ENCODE measurements around the gene RFNG.

The RFNG gene

DNA sequence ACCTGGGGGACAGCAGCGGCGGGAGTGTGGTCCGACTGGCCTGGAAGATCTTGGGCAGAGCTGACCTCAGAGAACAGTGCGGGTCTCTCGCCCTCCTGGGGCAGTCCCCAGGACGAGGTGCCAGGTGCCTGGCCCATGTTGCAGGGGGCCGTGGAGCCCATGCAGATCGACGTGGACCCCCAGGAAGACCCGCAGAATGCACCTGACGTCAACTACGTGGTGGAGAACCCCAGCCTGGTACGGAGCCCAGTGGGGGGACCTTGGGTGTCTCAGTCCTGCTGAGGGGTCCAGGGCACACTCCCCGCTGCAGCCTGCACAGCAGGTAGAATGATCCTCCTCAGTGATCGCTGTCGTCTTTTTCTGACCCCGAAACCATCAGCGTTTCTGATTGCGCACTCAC, 1.5 kb upstream of the RFNG start:
- peaks cover 8% of the 10 kb centered on the region for H3K4me1 Mint-ChIP-seq
- peaks cover 5% of the 10 kb centered on the region for H3K36me3 Mint-ChIP-seq
- H3K27me3 Mint-ChIP-seq, result no peaks in the 10 kb centered on the region
- H3K4me3 Mint-ChIP-seq, result peak overlapping the region; percentile 66
- no peaks in the 10 kb centered on the region for H3K9me3 Mint-ChIP-seq
- H3K27ac Mint-ChIP-seq, result no peak overlapping the region
- DNase-seq (ENCODE audit: low spot score in 2 of 2), result no peak
- no peak for ATAC-seq (ENCODE audit: low read depth)

DNA sequence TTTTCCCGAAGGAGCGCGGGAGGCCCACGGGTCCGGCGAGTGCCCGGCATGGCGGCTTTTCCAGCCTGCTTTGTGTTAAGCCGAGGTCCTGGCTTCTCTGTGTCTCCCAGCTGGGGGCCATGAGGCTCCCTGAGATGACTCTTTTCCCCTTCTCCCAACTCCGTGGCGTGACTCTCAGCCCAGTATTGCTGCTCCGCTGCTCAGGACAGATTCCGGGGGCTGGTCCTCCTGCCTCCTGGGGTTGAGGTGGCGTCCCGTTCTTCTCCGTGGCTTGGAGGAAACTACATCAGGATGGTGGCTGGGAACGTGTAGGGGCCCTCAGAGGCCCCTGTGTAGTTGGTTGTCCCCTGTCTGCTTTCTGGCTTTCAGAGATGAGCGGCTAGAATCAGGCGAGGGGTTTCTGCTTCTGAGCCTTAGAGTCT, 1.0 kb upstream of the RFNG start:
- DNase-seq (ENCODE audit: low spot score in 2 of 2) (no peak), ATAC-seq (ENCODE audit: low read depth) (no peak)
- Mint-ChIP-seq H3K9me3 (no peaks in the 10 kb centered on the region), H3K4me3 (peak overlapping the region; percentile 66), H3K4me1 (peaks cover 8% of the 10 kb centered on the region), H3K27ac (no peak overlapping the region), H3K27me3 (no peaks in the 10 kb centered on the region), H3K36me3 (peaks cover 6% of the 10 kb centered on the region)

DNA sequence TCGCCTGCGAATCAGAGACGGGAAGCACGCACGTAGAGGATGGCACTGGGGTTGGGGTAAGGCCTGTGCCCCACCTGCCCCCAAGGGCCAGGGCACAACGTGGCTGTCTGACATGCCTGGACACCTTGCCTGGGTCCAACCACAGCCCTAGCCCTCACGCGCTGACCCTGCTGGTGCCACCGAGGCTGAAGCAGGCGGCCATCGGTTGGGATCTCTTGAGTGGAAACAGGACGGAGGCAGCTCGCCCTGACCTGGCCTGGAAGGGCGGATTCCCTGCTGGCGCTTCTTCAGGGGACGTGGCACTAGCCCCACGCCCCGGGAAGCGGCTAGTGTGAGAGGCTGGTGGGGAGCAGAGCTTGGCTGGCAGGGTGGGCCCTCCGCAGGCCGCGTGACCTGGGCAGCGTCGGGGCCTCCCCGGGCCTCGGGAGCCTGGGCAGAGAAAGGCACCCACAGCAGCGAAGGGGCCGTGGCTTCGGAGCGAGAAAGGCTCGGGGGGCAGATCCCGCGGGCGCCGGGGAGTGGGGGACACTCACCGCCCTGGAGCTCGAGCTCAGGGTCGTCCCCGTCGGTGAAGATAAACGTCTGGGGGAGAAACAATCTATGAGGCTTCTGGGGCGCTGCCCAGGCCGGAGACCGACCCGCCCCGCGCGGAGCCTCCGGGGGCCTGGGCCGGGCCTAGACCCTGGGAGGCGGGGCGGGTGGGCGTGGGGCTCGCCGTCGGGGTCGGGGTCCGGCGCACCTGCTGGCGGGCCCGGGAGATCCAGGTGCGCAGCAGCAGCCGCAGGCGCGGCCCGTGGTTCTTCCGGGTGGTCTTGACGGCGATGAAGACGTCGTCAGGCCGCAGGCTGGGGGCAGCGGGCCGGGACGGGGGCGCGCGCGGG, 610 bp downstream of the RFNG start:
- DNase-seq (ENCODE audit: low spot score in 2 of 2) (no peak), ATAC-seq (ENCODE audit: low read depth) (peak; percentile 12)
- Mint-ChIP-seq H3K9me3 (no peaks in the 10 kb centered on the region), H3K4me3 (peak overlapping the region; percentile 92), H3K36me3 (peaks cover 10% of the 10 kb centered on the region), H3K4me1 (peaks cover 8% of the 10 kb centered on the region), H3K27ac (peak overlapping the region; percentile 86), H3K27me3 (no peaks in the 10 kb centered on the region)

DNA sequence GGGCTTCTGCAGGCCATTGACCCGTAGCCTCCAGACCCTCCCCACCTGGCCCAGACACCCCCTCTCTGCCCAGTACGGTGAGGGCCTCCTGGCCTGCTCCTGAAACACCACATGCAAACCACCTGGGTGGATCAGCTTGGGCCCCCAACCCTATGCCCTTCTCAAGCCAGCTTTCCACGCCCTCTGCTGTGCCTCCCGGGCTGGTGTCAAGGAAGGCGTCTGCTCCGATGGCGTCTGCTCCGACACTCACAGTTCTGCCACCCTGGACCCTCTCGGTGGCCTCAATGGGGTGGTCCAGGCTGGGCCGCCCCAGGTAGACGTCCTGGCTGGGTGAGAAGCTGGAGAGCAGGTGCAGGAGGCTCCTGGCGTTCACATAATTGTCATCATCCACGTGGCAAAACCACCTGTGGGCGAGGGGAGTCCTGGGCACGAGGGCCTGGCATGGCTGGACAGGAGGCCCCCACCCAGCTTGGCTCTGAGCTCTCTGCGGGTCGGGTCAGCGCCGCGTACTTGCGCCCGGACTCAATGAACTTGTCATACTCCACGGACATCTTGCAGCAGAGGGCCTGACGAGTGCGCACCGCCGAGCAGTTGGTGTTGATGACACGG, 1.4 kb downstream of the RFNG start:
- Mint-ChIP-seq H3K4me3 (peak overlapping the region; percentile 92), H3K27me3 (no peaks in the 10 kb centered on the region), H3K4me1 (peaks cover 8% of the 10 kb centered on the region), H3K9me3 (no peaks in the 10 kb centered on the region), H3K27ac (peak overlapping the region; percentile 86), H3K36me3 (peaks cover 10% of the 10 kb centered on the region)
- no peak for DNase-seq (ENCODE audit: low spot score in 2 of 2)
- ATAC-seq (ENCODE audit: low read depth), result no peak

DNA sequence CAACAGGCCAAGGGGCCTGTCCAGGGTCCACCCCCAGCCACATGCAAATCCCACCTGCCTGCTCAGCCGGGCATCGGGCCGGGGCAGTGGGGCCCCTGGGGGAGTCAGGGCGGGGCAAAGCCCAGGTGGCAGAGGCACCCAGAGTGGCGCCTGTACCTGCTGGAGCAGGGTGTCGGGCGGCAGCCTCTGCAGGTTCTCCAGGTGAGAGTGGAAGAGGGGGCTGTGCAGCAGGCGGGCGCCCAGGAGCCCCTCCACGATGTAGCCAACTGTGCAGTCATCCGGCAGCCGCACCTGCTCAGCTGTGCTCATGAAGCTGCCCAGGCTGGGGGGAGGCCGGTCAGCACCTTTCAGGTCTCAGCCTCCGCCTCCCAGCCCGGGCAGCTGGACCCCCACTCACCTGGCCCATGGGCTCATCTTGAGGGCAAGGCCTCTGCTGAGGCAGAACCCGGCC, 2.1 kb downstream of the RFNG start:
- H3K27ac Mint-ChIP-seq, result no peak overlapping the region
- H3K4me1 Mint-ChIP-seq, result peaks cover 8% of the 10 kb centered on the region
- DNase-seq (ENCODE audit: low spot score in 2 of 2) (no peak), ATAC-seq (ENCODE audit: low read depth) (no peak)
- H3K36me3 Mint-ChIP-seq, result peaks cover 7% of the 10 kb centered on the region
- no peak overlapping the region for H3K4me3 Mint-ChIP-seq
- no peaks in the 10 kb centered on the region for H3K27me3 Mint-ChIP-seq
- H3K9me3 Mint-ChIP-seq, result no peaks in the 10 kb centered on the region

DNA sequence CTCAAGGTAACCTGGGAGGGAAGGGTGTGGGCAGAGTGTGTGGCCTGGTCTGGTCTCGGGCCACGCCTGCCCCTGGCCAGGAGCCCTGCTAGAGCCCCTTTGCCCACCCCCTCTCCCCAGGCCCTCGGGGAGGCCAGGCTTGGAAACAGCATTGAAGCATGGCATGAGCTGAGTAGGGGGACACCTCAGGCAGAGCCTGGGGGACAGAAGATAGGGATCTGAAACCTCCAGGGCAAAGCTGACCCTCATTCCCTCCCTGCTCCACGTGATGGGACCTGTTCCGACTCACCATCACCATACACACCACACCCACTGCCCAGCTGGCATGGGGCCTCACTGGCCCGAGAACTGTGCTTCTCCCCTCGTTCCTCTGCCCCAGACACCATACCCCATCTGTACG, 2.5 kb downstream of the RFNG start:
- H3K4me1 Mint-ChIP-seq, result peaks cover 8% of the 10 kb centered on the region
- no peak overlapping the region for H3K27ac Mint-ChIP-seq
- ATAC-seq (ENCODE audit: low read depth) (no peak), DNase-seq (ENCODE audit: low spot score in 2 of 2) (no peak)
- no peaks in the 10 kb centered on the region for H3K27me3 Mint-ChIP-seq
- H3K9me3 Mint-ChIP-seq, result no peaks in the 10 kb centered on the region
- H3K4me3 Mint-ChIP-seq, result no peak overlapping the region
- H3K36me3 Mint-ChIP-seq, result peaks cover 7% of the 10 kb centered on the region

DNA sequence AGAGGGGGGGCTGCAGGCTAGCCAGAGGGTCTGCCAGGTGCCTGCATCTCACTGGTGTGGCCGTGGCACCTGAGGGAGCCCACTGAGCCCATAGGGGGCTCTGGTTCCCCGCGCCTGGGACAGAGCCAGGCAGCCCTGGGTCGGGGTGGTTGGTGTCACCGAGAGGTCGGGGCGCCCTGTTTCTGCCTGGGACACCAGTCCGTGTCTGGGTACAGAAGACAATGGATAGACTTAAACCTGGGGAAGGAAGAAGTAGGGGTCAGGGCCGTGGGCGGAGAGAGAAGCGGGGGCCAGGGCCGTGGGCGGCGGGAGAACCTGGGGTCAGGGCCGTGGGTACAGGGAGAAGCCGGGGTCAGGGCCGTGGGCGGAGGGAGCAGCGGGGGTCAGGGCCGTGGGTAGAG, 3.0 kb downstream of the RFNG start:
- H3K27ac Mint-ChIP-seq, result no peak overlapping the region
- H3K4me1 Mint-ChIP-seq, result peaks cover 8% of the 10 kb centered on the region
- no peaks in the 10 kb centered on the region for H3K27me3 Mint-ChIP-seq
- DNase-seq (ENCODE audit: low spot score in 2 of 2) (no peak), ATAC-seq (ENCODE audit: low read depth) (no peak)
- H3K36me3 Mint-ChIP-seq, result peaks cover 7% of the 10 kb centered on the region
- H3K9me3 Mint-ChIP-seq, result no peaks in the 10 kb centered on the region
- no peak overlapping the region for H3K4me3 Mint-ChIP-seq

DNA sequence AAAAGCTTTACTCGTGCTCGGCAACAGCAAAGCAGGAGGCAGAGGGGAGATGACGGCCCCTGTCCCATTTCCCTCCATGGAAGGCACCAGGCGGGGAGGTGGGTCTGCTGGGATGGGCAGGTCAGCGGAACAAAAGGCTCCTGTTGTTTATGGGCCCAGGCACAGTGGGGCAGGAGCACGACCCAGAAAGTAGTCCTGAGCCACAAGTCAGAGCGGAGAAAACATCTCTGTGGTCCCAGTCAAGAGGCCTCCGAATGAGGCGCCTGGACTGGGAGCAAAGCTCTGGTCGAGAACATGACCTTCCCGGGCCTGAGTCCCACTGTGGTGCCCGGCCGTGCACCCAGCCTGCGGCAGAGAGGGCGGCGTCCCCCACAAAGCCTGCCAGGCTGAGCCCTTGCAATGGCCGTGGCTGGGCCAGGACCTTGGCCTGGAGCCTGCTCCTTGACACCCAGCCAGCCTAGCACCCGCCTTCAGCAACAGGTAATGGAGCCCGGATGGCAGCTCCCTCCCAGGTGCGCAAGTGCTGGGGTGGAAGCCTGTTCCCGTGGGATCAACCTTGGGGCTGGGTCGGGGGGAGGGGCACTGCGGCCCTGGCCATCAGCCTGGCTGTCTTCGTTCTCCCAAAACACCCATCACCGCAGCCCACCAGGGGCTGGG, 3.6 kb downstream of the RFNG start:
- Mint-ChIP-seq H3K4me3 (no peak overlapping the region), H3K27me3 (no peaks in the 10 kb centered on the region), H3K4me1 (peaks cover 8% of the 10 kb centered on the region), H3K9me3 (no peaks in the 10 kb centered on the region), H3K36me3 (peaks cover 7% of the 10 kb centered on the region), H3K27ac (no peak overlapping the region)
- DNase-seq (ENCODE audit: low spot score in 2 of 2), result no peak
- ATAC-seq (ENCODE audit: low read depth), result no peak

DNA sequence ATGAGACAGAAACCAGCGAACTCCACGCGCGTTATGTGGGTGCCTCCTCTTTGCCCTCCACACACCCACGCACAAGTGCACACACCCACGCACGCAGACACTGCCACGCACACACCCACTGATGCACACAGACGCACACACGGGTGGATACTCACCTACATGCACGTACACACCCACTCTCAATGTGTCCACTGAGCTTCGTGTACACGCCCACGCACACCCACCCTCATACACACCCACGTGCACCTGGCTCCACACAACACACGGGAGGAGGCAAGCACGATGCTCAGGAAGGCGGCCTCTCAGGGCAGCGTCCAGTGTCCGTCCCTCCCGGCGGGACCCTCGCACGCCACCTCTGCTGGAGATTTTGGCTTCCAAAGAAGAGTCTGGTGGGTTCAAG, 4.2 kb downstream of the RFNG start:
- Mint-ChIP-seq H3K9me3 (no peaks in the 10 kb centered on the region), H3K4me3 (no peak overlapping the region), H3K27ac (no peak overlapping the region), H3K36me3 (peaks cover 7% of the 10 kb centered on the region), H3K27me3 (no peaks in the 10 kb centered on the region), H3K4me1 (peaks cover 8% of the 10 kb centered on the region)
- ATAC-seq (ENCODE audit: low read depth), result no peak
- DNase-seq (ENCODE audit: low spot score in 2 of 2), result no peak

DNA sequence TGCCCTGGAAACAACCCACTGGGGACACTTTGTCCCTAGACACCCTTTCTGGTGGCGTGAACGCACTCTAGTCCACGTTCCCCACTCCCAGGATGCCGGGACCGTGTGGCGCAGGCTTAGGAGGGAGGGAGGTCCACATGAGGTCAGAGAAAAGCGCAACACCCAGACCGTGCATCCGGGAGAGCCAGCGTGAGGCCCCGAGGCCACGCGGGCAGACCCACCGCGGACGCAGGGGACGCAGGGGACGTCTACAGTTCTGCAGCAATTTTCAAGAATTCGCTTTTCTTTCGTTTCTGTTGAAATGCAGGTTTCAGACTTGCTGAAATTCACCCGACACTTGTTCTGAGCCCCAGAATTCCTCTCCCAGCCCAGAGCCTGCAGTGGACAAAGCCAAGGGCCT, 4.7 kb downstream of the RFNG start:
- peaks cover 7% of the 10 kb centered on the region for H3K36me3 Mint-ChIP-seq
- ATAC-seq (ENCODE audit: low read depth), result no peak
- peaks cover 8% of the 10 kb centered on the region for H3K4me1 Mint-ChIP-seq
- H3K4me3 Mint-ChIP-seq, result no peak overlapping the region
- no peak overlapping the region for H3K27ac Mint-ChIP-seq
- no peaks in the 10 kb centered on the region for H3K9me3 Mint-ChIP-seq
- H3K27me3 Mint-ChIP-seq, result no peaks in the 10 kb centered on the region
- DNase-seq (ENCODE audit: low spot score in 2 of 2), result no peak

DNA sequence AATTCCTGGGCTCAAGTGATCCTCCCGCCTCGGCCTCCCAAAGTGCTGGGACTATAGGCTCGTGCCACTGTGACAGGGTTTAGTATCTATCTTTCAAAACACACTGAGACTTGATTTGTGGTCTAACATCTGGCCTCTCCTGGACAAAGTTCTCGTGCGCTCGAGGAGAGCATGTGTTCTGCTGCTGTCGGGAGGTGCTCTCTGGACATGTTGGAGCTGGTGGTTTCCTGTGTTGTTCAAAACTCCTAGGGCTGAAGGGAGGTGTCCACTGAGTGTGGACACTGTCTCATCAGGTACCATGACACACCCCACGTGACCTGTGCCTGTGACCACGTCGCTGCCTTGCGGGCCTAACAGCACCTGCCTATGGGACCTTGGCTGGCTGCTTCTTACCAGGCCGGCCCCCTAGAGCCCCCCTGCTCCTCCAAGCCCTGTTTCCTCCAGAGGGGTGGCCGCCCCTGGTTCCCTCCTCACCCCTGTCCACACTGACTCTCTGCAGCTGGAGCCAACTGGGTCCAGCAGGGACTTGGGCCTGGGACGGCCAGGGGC, 5.6 kb downstream of the RFNG start:
- peaks cover 8% of the 10 kb centered on the region for H3K4me1 Mint-ChIP-seq
- H3K9me3 Mint-ChIP-seq, result no peaks in the 10 kb centered on the region
- no peak for ATAC-seq (ENCODE audit: low read depth)
- no peaks in the 10 kb centered on the region for H3K27me3 Mint-ChIP-seq
- peaks cover 7% of the 10 kb centered on the region for H3K36me3 Mint-ChIP-seq
- H3K27ac Mint-ChIP-seq, result no peak overlapping the region
- DNase-seq (ENCODE audit: low spot score in 2 of 2), result no peak
- no peak overlapping the region for H3K4me3 Mint-ChIP-seq

DNA sequence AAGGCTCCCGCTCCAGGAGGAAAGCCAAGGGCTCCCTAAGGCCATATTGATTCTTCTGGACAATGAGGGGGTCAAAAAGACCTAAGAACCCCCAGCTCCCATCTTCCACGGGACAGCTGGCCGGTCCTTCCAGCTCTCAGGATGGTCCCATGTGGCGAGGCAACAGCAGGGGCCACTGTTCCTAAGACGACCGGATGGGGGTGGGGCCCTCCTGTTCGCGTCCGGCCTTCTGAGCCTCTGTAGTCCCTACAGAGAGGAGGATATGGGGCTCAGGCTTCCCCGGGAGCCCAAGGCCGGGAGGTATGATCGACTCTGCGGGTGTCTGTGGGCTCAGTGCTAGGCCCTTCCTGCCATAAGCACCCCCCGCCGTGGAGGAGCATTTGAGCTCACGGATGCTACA, 8.1 kb downstream of the RFNG start:
- no peak overlapping the region for H3K4me3 Mint-ChIP-seq

DNA sequence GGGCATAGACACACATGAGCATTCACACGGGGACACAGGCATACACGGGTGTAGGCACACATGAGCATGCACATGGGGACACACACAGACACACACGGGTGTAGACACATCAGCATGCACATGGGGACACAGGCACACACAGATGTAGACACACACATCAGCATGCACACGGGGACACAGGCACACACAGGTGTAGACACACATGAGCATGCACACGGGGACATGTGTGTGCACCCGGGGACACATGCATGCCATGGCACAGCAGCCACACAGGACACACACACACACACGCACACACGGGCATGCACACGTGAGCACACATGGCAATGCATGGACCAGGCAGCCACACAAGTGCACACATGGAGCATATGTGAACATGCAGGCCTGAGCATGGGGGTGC, 9.0 kb downstream of the RFNG start:
- ATAC-seq (ENCODE audit: low read depth), result no peak
- H3K27ac Mint-ChIP-seq, result no peak overlapping the region
- peaks cover 4% of the 10 kb centered on the region for H3K36me3 Mint-ChIP-seq

More for the DNA sequence above, 8.1 kb downstream of the RFNG start:
- no peak overlapping the region for H3K27ac Mint-ChIP-seq
- DNase-seq (ENCODE audit: low spot score in 2 of 2), result no peak
- no peaks in the 10 kb centered on the region for H3K9me3 Mint-ChIP-seq
- ATAC-seq (ENCODE audit: low read depth), result no peak
- H3K4me1 Mint-ChIP-seq, result no peaks in the 10 kb centered on the region
- H3K36me3 Mint-ChIP-seq, result peaks cover 5% of the 10 kb centered on the region
- H3K27me3 Mint-ChIP-seq, result no peaks in the 10 kb centered on the region

DNA sequence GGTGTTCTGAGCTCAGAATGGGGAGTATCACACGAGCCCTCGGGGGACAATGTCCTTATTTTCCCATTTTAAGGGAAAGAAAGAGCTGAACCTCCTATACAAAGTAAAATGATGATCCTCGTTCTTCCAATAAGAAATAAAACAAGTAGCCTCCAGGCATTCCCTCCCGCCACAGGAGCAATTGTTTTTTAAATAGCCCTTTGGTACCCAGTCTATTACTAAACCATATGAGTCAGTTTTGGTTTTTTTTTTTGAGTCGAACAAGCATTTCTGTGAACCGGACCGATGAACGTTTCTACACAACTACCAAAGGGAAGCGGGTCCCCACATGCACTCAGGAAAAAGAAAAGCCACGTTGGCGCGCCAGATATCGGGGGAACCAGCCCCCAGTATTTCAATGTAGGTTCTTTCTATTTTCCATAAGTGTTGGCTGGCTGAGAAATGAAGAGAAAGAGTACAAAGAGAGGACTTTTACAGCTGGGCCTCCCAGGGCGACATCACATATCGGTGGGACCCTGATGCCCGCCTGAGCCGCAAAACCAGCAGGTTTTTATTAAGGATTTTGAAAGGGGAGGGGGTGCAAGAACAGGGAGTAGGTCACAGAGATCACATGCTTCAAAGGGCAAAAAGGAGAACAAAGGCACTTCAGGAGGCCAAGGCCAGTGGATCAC, 10.3 kb downstream of the RFNG start:
- no peak overlapping the region for H3K4me3 Mint-ChIP-seq
- H3K9me3 Mint-ChIP-seq, result no peaks in the 10 kb centered on the region
- no peak for DNase-seq (ENCODE audit: low spot score in 2 of 2)
- no peak overlapping the region for H3K27ac Mint-ChIP-seq
- no peaks in the 10 kb centered on the region for H3K36me3 Mint-ChIP-seq
- no peak for ATAC-seq (ENCODE audit: low read depth)
- peaks cover 5% of the 10 kb centered on the region for H3K4me1 Mint-ChIP-seq
- no peaks in the 10 kb centered on the region for H3K27me3 Mint-ChIP-seq

More for the DNA sequence above, 9.0 kb downstream of the RFNG start:
- no peak for DNase-seq (ENCODE audit: low spot score in 2 of 2)
- Mint-ChIP-seq H3K9me3 (no peaks in the 10 kb centered on the region), H3K4me1 (peaks cover 4% of the 10 kb centered on the region), H3K4me3 (no peak overlapping the region), H3K27me3 (no peaks in the 10 kb centered on the region)
